DMS79 treated with DMSO at 0.1 percent for 48 hours (cell line): ENCODE results near the gene TTC12.

Experiments
- DNase-seq: peaks from one replicate; lab custom pipeline; 2025; lab: John Stamatoyannopoulos, UW

The TTC12 gene

GRCh38 chr11:113405724-113406478, 91.5 kb downstream of the TTC12 start:
- DNase-seq: no peak

DNA sequence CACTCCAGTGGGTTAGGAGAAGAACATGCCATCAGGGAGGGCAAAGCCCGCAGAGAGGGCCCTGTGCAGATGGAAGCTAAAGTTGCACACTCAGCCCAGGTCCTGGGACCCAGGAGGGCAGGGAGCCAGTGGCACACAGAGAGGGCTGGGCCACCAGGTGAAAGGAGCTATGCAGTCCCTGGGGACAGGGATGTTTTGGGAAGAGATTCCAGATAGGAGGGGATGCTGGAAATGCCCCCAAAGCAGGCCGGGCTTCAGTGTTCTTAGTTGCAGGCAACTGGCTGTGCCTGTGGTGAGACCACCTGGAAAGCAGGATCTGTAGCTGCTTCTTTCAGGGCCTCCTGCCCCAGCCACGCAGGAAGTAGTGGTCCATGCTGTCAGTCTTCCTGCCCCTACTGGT, 92.8 kb downstream of the TTC12 start:
- no peak for DNase-seq

- no peak for DNase-seq
Observed at GRCh38 chr11:113408206-113408605, 93.8 kb downstream of the TTC12 start.

- no peak for DNase-seq
Observed at GRCh38 chr11:113408887-113409286, 94.5 kb downstream of the TTC12 start.

- DNase-seq: no peak
Observed at GRCh38 chr11:113409526-113409925, 95.1 kb downstream of the TTC12 start.

DNA sequence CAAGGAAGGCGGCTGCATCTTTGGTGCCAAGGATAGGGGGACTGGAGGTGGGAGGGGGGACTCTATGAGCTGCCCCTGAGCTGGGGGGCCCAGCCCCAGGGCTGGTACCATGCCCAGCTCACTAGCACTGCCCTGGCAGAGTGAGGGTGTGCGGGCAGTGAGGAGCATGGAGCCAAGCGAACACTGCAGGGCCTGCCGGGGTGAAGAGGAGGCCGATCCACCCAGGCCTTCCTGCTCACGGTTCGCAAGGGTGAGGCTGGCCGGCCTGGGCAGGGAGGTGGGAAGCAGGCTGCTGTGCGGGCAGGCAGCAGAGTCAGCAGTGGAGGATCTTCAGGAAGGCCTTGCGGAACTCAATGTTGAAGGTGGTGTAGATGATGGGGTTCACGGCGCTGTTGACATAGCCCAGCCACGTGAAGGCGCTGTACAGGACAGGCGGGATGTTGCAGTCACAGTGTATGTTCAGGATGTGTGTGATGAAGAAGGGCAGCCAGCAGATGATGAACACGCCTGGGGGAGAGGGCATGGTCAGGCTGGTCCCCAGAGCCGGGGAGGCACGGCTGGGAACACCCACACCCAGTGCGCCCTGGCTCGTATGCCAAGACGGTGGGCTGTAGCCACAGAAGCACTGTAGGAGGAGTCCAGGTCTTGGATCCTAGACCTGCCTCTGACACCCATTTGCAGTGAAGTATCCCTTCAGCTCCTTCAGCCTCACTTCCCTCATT, 96.2 kb downstream of the TTC12 start:
- DNase-seq: no peak

DNA sequence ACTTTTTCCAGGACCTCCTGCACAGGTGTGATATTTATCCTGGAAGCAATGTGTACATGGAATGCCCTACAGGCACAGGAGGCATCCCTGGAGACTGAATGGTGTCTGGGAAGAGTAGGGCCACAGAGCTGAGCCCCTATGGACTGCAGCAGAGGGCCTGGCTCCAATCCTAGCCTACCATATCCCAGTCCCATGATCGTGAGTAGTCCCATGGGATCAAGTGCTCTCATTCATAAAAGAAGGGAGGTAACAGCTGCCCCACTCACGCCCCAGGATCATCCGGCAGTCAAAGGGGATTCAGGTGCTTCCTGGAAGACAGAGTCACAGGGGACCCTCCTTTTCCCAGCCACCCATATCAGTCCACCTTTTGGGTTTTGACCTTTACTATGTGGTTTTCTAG, 97.2 kb downstream of the TTC12 start:
- DNase-seq: no peak

GRCh38 chr11:113412675-113413074, 98.3 kb downstream of the TTC12 start:
- no peak for DNase-seq

DNA sequence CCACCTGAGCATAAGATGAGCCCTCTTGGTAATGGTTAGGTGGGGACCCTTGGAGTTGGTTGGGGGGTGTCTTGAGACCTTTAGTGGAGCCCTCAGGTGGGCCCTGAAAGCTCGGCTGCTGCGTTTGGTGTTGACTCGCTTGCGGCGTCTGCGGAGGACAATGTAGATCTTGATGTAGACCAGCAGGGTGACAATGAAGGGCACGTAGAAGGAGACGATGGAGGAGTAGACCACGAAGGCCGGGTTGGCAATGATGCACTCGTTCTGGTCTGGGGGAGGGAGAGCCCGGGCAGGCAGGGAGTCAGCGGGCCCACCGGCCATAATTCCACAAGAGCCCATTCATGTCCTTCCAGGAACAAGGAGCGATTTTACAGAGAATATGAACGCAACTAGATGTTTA, 101.0 kb downstream of the TTC12 start:
- DNase-seq: no peak
